ENCODE data around the gene UBE2E1.

Gene UBE2E1

DNA sequence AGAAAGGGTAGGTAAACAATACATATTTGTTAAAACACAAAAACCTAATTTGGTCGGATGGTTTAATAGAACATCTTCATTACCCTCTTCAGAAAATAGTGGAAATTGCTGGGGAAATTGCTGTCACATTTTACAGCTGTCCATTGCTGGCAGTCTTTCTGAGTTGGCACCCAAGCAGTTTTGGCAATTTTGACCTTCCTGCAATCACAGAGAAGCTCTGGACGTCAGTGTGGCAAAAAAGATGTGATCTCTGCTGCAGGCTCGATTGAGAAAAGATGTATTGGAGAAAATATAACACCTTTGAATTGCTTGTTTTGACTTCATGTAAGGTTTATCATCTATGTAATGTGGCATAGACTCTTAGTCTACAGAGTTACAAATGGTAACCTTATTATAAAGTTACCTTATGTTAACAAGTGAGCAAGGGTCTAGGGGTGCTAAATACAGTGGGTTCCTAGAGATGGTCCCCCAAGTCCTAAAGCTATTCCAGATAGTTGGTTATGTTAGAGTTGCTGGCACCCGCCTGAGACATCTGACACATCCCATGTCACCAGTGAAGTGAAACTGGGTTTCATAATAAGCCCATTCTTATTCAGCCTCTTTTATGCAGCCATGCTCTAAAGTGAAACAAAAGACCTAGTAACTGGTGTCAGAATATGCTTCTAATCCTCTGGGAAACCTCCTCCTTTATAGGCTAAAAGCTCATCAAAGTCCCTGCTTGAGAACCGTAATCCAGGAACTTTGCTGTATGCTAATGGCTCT is 14.0 kb downstream of the UBE2E1 start:
- H3K4me3 Mint-ChIP-seq, result no peak overlapping the region
- H3K27me3 Mint-ChIP-seq, result no peaks in the 10 kb centered on the region
- H3K27ac Mint-ChIP-seq, result no peak overlapping the region
- no peaks in the 10 kb centered on the region for H3K9me3 Mint-ChIP-seq
- H3K4me1 Mint-ChIP-seq (ENCODE audit: low read depth), result peaks cover 40% of the 10 kb centered on the region
- peaks cover 43% of the 10 kb centered on the region for H3K36me3 Mint-ChIP-seq (ENCODE audit: low read depth)
- intact Hi-C loops (cut with micrococcal nuclease), result no loop called here

DNA sequence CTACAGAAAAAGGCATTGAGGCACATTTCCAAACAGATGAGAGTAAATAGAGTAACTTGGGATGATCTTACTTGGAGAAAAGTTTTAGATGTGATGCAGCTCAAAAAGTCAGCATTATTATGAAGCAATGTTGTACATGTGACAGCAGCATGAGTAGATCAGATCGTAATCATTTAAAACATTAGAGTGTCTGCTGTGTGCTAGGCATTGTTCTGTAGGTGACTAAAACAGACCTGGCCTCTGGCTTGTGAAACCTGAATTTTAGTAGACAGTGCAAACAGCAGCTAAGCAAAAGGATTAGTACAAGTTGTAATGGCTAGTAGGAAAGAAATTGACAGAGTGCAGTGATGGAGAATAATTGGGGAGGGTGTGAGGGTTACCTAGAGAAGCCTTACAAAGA is 15.1 kb downstream of the UBE2E1 start:
- no peak overlapping the region for H3K27ac Mint-ChIP-seq
- H3K27me3 Mint-ChIP-seq, result no peaks in the 10 kb centered on the region
- peaks cover 41% of the 10 kb centered on the region for H3K36me3 Mint-ChIP-seq (ENCODE audit: low read depth)
- H3K4me1 Mint-ChIP-seq (ENCODE audit: low read depth), result peaks cover 47% of the 10 kb centered on the region
- no peak overlapping the region for H3K4me3 Mint-ChIP-seq
- intact Hi-C loops (cut with micrococcal nuclease), result no loop called here
- no peaks in the 10 kb centered on the region for H3K9me3 Mint-ChIP-seq

DNA sequence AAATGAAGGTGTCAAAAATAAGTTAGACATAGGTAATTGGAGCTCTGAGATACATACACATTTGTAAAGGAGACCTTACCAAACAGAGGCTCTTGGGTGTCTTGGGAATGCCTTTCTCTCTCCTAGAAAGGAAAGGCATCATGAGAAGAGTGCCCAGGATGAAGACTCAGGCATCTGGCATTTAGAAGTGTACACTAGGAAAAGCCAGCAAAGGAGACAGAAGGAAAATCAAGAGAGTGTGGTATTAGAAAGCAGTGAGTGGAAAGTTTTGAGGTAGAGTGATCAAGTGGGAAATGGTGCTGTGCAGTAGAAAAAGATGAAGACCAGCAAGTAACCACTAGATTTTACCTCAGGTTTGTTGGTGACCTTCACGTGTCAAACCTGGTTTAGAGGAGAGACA is 16.1 kb downstream of the UBE2E1 start:
- no peaks in the 10 kb centered on the region for H3K9me3 Mint-ChIP-seq
- H3K36me3 Mint-ChIP-seq (ENCODE audit: low read depth), result peaks cover 48% of the 10 kb centered on the region
- intact Hi-C loops (cut with micrococcal nuclease), result no loop called here
- no peak overlapping the region for H3K27ac Mint-ChIP-seq
- H3K27me3 Mint-ChIP-seq, result no peaks in the 10 kb centered on the region
- H3K4me3 Mint-ChIP-seq, result no peak overlapping the region
- H3K4me1 Mint-ChIP-seq (ENCODE audit: low read depth), result peaks cover 55% of the 10 kb centered on the region

- no peak overlapping the region for H3K4me3 Mint-ChIP-seq
- H3K4me1 Mint-ChIP-seq (ENCODE audit: low read depth), result peaks cover 51% of the 10 kb centered on the region
- no peaks in the 10 kb centered on the region for H3K27me3 Mint-ChIP-seq
- H3K27ac Mint-ChIP-seq, result no peak overlapping the region
- no peaks in the 10 kb centered on the region for H3K9me3 Mint-ChIP-seq
- peaks cover 47% of the 10 kb centered on the region for H3K36me3 Mint-ChIP-seq (ENCODE audit: low read depth)
- intact Hi-C loops (cut with micrococcal nuclease), result no loop called here
Observed at GRCh38 chr3:23822559-23822958, 16.8 kb downstream of the UBE2E1 start.

GRCh38 chr3:23823620-23824019 is 17.9 kb downstream of the UBE2E1 start:
- no peak overlapping the region for H3K4me3 Mint-ChIP-seq
- intact Hi-C loops (cut with micrococcal nuclease), result no loop called here
- H3K27ac Mint-ChIP-seq, result no peak overlapping the region
- no peaks in the 10 kb centered on the region for H3K27me3 Mint-ChIP-seq
- H3K36me3 Mint-ChIP-seq (ENCODE audit: low read depth), result peaks cover 37% of the 10 kb centered on the region
- H3K9me3 Mint-ChIP-seq, result no peaks in the 10 kb centered on the region
- peaks cover 42% of the 10 kb centered on the region for H3K4me1 Mint-ChIP-seq (ENCODE audit: low read depth)

- H3K36me3 Mint-ChIP-seq (ENCODE audit: low read depth), result peaks cover 34% of the 10 kb centered on the region
- no peak overlapping the region for H3K4me3 Mint-ChIP-seq
- no peak overlapping the region for H3K27ac Mint-ChIP-seq
- H3K9me3 Mint-ChIP-seq, result no peaks in the 10 kb centered on the region
- intact Hi-C loops (cut with micrococcal nuclease), result no loop called here
- peaks cover 46% of the 10 kb centered on the region for H3K4me1 Mint-ChIP-seq (ENCODE audit: low read depth)
- no peaks in the 10 kb centered on the region for H3K27me3 Mint-ChIP-seq
Observed at GRCh38 chr3:23824699-23825444, 19.1 kb downstream of the UBE2E1 start.

DNA sequence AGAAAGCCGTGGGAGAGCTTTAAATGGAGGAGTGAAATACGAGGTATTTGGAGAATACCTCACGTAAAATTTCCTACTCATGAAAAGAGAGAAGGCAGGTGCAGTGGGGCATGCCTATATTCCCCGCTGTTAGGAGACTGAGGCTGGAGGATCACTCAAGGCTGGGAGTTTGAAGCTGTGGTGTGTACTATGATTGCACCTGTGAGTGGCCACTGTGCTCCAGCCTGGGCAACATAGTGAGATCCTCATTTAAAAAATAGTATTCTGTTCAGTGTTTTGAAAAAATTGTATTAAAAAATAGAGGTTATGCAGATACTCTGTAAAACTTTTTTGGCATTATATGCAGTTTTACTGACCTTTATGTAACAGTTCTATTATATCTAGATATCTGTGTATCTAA is 20.0 kb downstream of the UBE2E1 start:
- peaks cover 33% of the 10 kb centered on the region for H3K36me3 Mint-ChIP-seq (ENCODE audit: low read depth)
- H3K27me3 Mint-ChIP-seq, result no peaks in the 10 kb centered on the region
- H3K4me3 Mint-ChIP-seq, result no peak overlapping the region
- intact Hi-C loops (cut with micrococcal nuclease), result no loop called here
- H3K9me3 Mint-ChIP-seq, result no peaks in the 10 kb centered on the region
- no peak overlapping the region for H3K27ac Mint-ChIP-seq
- peaks cover 54% of the 10 kb centered on the region for H3K4me1 Mint-ChIP-seq (ENCODE audit: low read depth)

DNA sequence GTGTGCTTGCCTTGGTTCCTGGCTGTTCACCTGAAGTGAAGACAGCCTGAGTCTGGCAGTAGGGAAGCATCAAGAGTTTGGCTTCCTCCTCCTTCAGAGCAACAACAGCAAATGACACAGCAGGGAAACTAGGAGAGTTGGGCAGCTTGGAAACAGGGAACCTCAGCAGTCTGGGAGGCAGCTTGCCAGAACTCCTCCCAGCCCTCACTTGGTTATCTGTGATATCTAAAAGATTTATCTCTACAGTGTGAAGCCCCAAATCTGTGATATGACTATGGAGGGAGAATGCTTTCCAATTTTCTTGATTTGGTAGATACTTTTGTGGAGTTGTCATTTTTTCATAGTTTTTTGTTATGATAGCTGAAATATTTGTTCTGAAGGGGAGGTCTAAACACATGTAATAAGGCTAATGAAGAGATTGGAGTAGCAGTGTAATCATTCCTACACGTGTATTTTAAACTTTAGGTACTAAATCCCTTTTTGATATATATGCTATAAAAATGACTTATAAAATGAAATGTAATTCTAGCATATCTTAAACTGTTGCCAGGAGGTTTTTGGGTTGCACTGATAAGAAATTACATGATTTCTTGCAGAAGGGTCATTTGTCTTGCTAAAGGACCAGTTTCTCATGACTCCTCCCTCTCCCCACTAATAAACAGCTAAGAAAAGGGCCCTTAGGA is 20.8 kb downstream of the UBE2E1 start:
- peaks cover 33% of the 10 kb centered on the region for H3K36me3 Mint-ChIP-seq (ENCODE audit: low read depth)
- intact Hi-C loops (cut with micrococcal nuclease), result no loop called here
- no peaks in the 10 kb centered on the region for H3K27me3 Mint-ChIP-seq
- H3K27ac Mint-ChIP-seq, result peak overlapping the region; percentile 50
- no peak overlapping the region for H3K4me3 Mint-ChIP-seq
- peaks cover 48% of the 10 kb centered on the region for H3K4me1 Mint-ChIP-seq (ENCODE audit: low read depth)
- no peaks in the 10 kb centered on the region for H3K9me3 Mint-ChIP-seq

DNA sequence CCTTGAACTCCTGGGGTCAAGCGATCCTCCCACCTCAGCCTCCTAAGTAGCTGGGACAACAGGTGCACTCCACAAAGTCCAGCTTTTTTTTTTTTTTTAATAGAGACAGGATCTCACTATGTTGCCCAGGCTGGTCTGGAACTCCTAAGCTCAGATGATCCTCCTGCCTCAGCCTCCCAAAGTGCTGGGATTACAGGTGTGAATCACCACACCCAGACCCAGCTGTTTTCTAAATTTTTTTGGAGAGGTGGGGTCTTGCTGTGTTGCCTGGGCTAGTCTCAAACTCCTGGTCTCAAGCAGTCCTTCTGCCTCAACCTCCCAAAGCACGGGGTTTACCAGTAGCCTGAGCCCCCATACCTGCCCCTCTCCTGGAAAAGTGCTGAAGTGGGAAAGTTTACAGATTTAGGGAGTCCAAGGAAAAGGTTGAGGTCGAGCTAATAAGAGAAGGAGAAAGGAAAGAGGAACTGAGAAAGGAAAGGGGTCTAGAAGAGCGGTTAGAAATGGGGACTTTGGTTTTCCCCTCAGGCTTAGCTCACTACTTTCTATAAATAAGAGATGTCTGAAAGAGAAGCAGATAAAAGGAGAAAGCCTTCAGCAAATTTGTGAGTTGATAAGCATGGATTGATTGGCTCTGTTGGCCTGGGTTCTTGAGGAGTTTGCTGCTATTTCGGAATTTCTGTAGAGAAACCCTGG is 23.6 kb downstream of the UBE2E1 start:
- Mint-ChIP-seq H3K27me3 (no peaks in the 10 kb centered on the region), H3K4me3 (peak overlapping the region; percentile 22), H3K36me3 (ENCODE audit: low read depth) (peaks cover 34% of the 10 kb centered on the region), H3K4me1 (ENCODE audit: low read depth) (peaks cover 48% of the 10 kb centered on the region), H3K9me3 (no peaks in the 10 kb centered on the region), H3K27ac (no peak overlapping the region)
- intact Hi-C loops (cut with micrococcal nuclease), result no loop called here

- peaks cover 24% of the 10 kb centered on the region for H3K36me3 Mint-ChIP-seq (ENCODE audit: low read depth)
- peaks cover 51% of the 10 kb centered on the region for H3K4me1 Mint-ChIP-seq (ENCODE audit: low read depth)
- intact Hi-C loops (cut with micrococcal nuclease), result no loop called here
- H3K4me3 Mint-ChIP-seq, result no peak overlapping the region
- no peaks in the 10 kb centered on the region for H3K9me3 Mint-ChIP-seq
- no peaks in the 10 kb centered on the region for H3K27me3 Mint-ChIP-seq
- no peak overlapping the region for H3K27ac Mint-ChIP-seq
Observed at GRCh38 chr3:23830869-23831484, 25.2 kb downstream of the UBE2E1 start.

DNA sequence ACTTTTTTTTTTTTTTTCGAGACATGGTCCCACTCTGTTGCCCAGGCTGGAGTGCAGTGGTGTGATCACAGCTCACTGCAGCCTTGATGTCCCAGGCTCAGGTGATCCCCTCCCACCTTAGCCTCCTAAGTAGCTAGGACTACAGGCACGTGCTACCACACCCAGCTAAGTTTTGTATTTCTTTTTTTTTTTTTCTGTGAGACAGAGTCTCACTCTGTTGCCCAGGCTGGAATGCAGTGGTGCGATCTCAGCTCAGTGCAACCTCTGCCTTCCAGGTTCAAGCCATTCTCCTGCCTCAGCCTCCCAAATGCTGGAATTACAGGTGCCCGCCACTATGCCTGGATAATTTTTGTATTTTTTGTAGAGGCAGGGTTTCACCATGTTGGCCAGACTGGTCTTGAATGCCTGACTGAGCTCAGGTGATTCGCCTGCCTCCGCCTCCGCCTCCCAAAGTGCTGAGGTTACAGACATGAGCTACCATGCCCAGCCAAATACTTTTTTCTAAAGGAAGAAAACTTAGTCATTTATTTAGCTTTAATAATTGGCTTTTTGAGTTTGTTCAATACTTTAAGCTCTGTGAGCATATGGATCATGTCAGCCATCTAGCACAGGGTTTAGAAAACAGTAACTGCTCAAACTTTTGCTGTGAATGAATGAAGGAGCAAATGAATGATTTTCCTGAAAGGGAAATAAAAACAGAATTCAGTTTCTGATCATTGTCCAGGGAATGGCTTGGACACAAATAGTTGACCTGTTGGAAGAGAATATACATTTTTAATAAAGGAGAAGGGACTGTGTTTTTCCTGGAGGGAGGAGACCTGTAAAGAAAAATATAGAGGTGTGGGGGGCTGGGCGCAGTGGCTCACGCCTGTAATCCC is 26.0 kb downstream of the UBE2E1 start:
- Mint-ChIP-seq H3K36me3 (ENCODE audit: low read depth) (peaks cover 18% of the 10 kb centered on the region), H3K4me1 (ENCODE audit: low read depth) (peaks cover 51% of the 10 kb centered on the region), H3K27me3 (no peaks in the 10 kb centered on the region), H3K27ac (no peak overlapping the region), H3K9me3 (no peaks in the 10 kb centered on the region), H3K4me3 (no peak overlapping the region)
- intact Hi-C loops (cut with micrococcal nuclease), result no loop called here

GRCh38 chr3:23832523-23832922 is 26.8 kb downstream of the UBE2E1 start:
- Mint-ChIP-seq H3K4me1 (ENCODE audit: low read depth) (peaks cover 57% of the 10 kb centered on the region), H3K27ac (no peak overlapping the region), H3K36me3 (ENCODE audit: low read depth) (peaks cover 18% of the 10 kb centered on the region), H3K27me3 (no peaks in the 10 kb centered on the region), H3K9me3 (no peaks in the 10 kb centered on the region), H3K4me3 (no peak overlapping the region)
- intact Hi-C loops (cut with micrococcal nuclease), result no loop called here
